ENCODE data around the gene FOSL1. TPM values are rescaled to one million over a fixed set of nuclear protein-coding genes. Genes with fewer than 3 reads are reported as not detected.

Gene FOSL1
- total and polyA plus RNA-seq, 2 of the 13 experiments (the other 11 are each of a cell fraction or from before 2014, with no cell fraction given) = 4.0 to 4.1 TPM

- TF ChIP-seq USF2 (IDR thresholded peaks at IDR 0.05; ENCODE audit: low read depth, low read length) (peak; percentile 70), USF2 (CRISPR knock-in tag; IDR thresholded peaks at IDR 0.05; ENCODE audit: borderline replicate concordance) (peak; percentile 93; the same call in 1 of the 2 replicates), RARA (CRISPR knock-in tag; IDR thresholded peaks at IDR 0.05) (no peak; the same call in 1 of the 2 replicates), SPEN (CRISPR knock-in tag; IDR thresholded peaks at IDR 0.05; ENCODE audit: low read depth) (peak; percentile 78), ZBED4 (CRISPR knock-in tag; IDR thresholded peaks at IDR 0.05; ENCODE audit: borderline replicate concordance) (peak; percentile 83; the same call in 1 of the 2 replicates), HIVEP1 (CRISPR knock-in tag; IDR thresholded peaks at IDR 0.05) (peak; percentile 17; the same call in 1 of the 2 replicates), ZSCAN9 (CRISPR knock-in tag; IDR thresholded peaks at IDR 0.05; ENCODE audit: borderline replicate concordance) (0 out of 2 replicates have a peak, but pooled peaks have one; percentile 23), NFKBIZ (CRISPR knock-in tag; IDR thresholded peaks at IDR 0.05) (0 out of 2 replicates have a peak, but pooled peaks have one; percentile 44), ZNF615 (CRISPR knock-in tag; IDR thresholded peaks at IDR 0.05; ENCODE audit: borderline replicate concordance) (no peak), HDAC6 (IDR thresholded peaks at IDR 0.05; ENCODE audit: low read depth, low read length) (no peak), SATB2 (CRISPR knock-in tag; IDR thresholded peaks at IDR 0.05) (0 out of 2 replicates have a peak, but pooled peaks have one; percentile 48), ZNF256 (CRISPR knock-in tag; conservative IDR thresholded peaks at IDR 0.05) (no peak), ZNF205 (CRISPR knock-in tag; IDR thresholded peaks at IDR 0.05) (no peak), GPBP1L1 (CRISPR knock-in tag; IDR thresholded peaks at IDR 0.05) (no peak)
- TF ChIP-seq, protein P1, sequence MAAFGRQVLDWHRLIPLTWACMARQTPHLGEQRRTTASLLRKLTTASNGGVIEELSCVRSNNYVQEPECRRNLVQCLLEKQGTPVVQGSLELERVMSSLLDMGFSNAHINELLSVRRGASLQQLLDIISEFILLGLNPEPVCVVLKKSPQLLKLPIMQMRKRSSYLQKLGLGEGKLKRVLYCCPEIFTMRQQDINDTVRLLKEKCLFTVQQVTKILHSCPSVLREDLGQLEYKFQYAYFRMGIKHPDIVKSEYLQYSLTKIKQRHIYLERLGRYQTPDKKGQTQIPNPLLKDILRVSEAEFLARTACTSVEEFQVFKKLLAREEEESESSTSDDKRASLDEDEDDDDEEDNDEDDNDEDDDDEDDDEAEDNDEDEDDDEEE (CRISPR knock-in tag; IDR thresholded peaks at IDR 0.05) = peak; percentile 10; the same call in 1 of the 2 replicates
- TF ChIP-seq, protein P2, sequence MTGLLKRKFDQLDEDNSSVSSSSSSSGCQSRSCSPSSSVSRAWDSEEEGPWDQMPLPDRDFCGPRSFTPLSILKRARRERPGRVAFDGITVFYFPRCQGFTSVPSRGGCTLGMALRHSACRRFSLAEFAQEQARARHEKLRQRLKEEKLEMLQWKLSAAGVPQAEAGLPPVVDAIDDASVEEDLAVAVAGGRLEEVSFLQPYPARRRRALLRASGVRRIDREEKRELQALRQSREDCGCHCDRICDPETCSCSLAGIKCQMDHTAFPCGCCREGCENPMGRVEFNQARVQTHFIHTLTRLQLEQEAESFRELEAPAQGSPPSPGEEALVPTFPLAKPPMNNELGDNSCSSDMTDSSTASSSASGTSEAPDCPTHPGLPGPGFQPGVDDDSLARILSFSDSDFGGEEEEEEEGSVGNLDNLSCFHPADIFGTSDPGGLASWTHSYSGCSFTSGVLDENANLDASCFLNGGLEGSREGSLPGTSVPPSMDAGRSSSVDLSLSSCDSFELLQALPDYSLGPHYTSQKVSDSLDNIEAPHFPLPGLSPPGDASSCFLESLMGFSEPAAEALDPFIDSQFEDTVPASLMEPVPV (CRISPR knock-in tag; IDR thresholded peaks at IDR 0.05) = 0 out of 2 replicates have a peak, but pooled peaks have one; percentile 25
- TF ChIP-seq, protein P3, sequence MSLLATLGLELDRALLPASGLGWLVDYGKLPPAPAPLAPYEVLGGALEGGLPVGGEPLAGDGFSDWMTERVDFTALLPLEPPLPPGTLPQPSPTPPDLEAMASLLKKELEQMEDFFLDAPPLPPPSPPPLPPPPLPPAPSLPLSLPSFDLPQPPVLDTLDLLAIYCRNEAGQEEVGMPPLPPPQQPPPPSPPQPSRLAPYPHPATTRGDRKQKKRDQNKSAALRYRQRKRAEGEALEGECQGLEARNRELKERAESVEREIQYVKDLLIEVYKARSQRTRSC (CRISPR knock-in tag; IDR thresholded peaks at IDR 0.05; ENCODE audit: low read depth) = no peak
Measured at GRCh38 chr11:65856689-65857499, 43.3 kb downstream of the FOSL1 start (continued).
